Neural progenitor cell (in vitro differentiated cells): ENCODE results near the gene PCNT. TPM values are rescaled to one million over a fixed set of nuclear protein-coding genes. Genes with fewer than 3 reads are reported as not detected.

Experiments
- DNase-seq: peaks from one replicate; pipeline ENCODE4 v3.0.0-alpha.2; 2016; ENCODE audit warnings: low spot score
- H2AFZ ChIP-seq: fragments of 200-600 bp; sonication (generic); replicated peaks from 2 replicates; pipeline ENCODE4 v1.6.1; 2016; ENCODE audit warnings: antibody characterized with exemption
- H3F3A ChIP-seq: fragments of 200-600 bp; sonication (generic); 2 replicates; pipeline ENCODE4 v1.6.1; 2016; ENCODE audit warnings: antibody characterized with exemption, low read depth
- H3K27ac ChIP-seq: fragments of 200-600 bp; sonication (generic); 2 replicates; pipeline ENCODE4 v1.5.1; 2016; ENCODE audit warnings: mild to moderate bottlenecking
- H3K27me3 ChIP-seq: fragments of 200-600 bp; sonication (generic); 2 replicates; pipeline ENCODE4 v1.6.1; 2016; ENCODE audit warnings: mild to moderate bottlenecking, moderate library complexity
- H3K36me3 ChIP-seq: fragments of 200-600 bp; sonication (generic); 2 replicates; pipeline ENCODE4 v1.5.1; 2016
- H3K4me1 ChIP-seq: fragments of 200-600 bp; sonication (generic); 2 replicates; pipeline ENCODE4 v1.6.1; 2016; ENCODE audit warnings: mixed run types
- H3K4me2 ChIP-seq: fragments of 200-600 bp; sonication (generic); 2 replicates; pipeline ENCODE4 v1.6.1; 2016
- H3K4me3 ChIP-seq: fragments of 200-600 bp; sonication (generic); 2 replicates; pipeline ENCODE4 v1.5.1; 2016
- H3K79me2 ChIP-seq: fragments of 200-600 bp; sonication (generic); 2 replicates; pipeline ENCODE4 v1.6.1; 2016; ENCODE audit warnings: low read depth
- H3K9ac ChIP-seq: fragments of 200-600 bp; sonication (generic); 2 replicates; pipeline ENCODE4 v1.6.1; 2016
- H3K9me3 ChIP-seq: fragments of 200-600 bp; sonication (generic); 2 replicates; pipeline ENCODE4 v1.5.1; 2016; ENCODE audit warnings: low read depth
- H4K20me1 ChIP-seq: fragments of 200-600 bp; sonication (generic); 2 replicates; pipeline ENCODE4 v1.6.1; 2016; ENCODE audit warnings: low read depth
- H3K27ac Mint-ChIP-seq: 3 replicates; pipeline ENCODE4 v1.8.0; 2021; ENCODE audit warnings: mixed read lengths
- H3K27me3 Mint-ChIP-seq: 2 replicates; pipeline ENCODE4 v1.8.0; 2022; ENCODE audit warnings: low read depth, mild to moderate bottlenecking, inconsistent platforms, moderate library complexity, mixed read lengths; ENCODE audit not compliant: insufficient read depth
- H3K36me3 Mint-ChIP-seq: 3 replicates; pipeline ENCODE4 v1.8.0; 2021; ENCODE audit warnings: mixed read lengths
- H3K4me1 Mint-ChIP-seq: 3 replicates; pipeline ENCODE4 v1.8.0; 2021; ENCODE audit warnings: mixed read lengths
- H3K4me3 Mint-ChIP-seq: 3 replicates; pipeline ENCODE4 v1.8.0; 2021; ENCODE audit warnings: mild to moderate bottlenecking, moderate library complexity, mixed read lengths
- H3K9me3 Mint-ChIP-seq: 3 replicates; pipeline ENCODE4 v1.8.0; 2020; ENCODE audit warnings: mixed read lengths
- EZH2 ChIP-seq: fragments of 200-600 bp; sonication (generic); IDR thresholded peaks from 2 replicates; pipeline ENCODE4 v1.6.1; 2017; ENCODE audit warnings: antibody characterized with exemption, mild to moderate bottlenecking, moderate library complexity
- EZH2phosphoT487 ChIP-seq: fragments of 200-600 bp; sonication (generic); IDR thresholded peaks from 2 replicates; pipeline ENCODE4 v1.6.1; 2017; ENCODE audit warnings: antibody characterized with exemption
- total RNA-seq: library from RNA; depleted of rRNA; stranded (reverse); fragments of >200 nt; gene quantifications from 2 replicates; pipeline ENCODE4 v1.2.3, GENCODE V29; 2015; ENCODE audit warnings: low replicate concordance
- TF ChIP-seq, protein P1 (sequence below): fragments of 200-600 bp; sonication (generic); IDR thresholded peaks from 2 replicates; pipeline ENCODE4 v1.5.1; 2017; ENCODE audit warnings: antibody characterized with exemption, mild to moderate bottlenecking

Gene PCNT
- total RNA-seq, 1 donor from 2014 or later: 42.0 TPM

DNA sequence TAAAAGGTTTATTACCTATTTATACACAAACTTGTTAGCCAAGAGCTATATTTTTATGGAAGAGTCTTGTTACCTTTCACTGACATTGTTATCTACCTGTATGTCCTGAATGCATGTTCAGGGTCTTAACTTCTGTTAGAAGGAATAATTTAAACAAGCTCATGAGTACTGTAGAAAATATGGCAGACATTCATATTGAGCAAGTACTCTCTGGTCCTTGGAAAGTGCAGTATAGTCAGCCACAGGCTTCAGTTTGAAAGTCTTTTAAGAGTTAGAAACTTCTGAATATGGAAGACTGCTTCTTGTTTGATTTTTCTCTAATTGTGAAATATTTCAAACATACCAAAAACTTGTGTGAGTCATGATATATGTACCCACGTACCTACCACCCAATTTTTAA, 151.3 kb downstream of the PCNT start:
- Histone ChIP-seq H2AFZ (no peak overlapping the region), H3K27me3 (no peaks in the 10 kb centered on the region), H3K79me2 (peaks cover 12% of the 10 kb centered on the region), H3K27ac (no peak overlapping the region), H3K4me3 (no peak overlapping the region), H3K4me1 (no peaks in the 10 kb centered on the region), H3F3A (no peaks in the 10 kb centered on the region), H3K9me3 (no peaks in the 10 kb centered on the region), H4K20me1 (peaks cover 2% of the 10 kb centered on the region), H3K4me2 (no peak overlapping the region), H3K36me3 (no peaks in the 10 kb centered on the region), H3K9ac (no peak overlapping the region)
- Mint-ChIP-seq H3K4me3 (no peak overlapping the region), H3K27me3 (no peaks in the 10 kb centered on the region), H3K9me3 (no peaks in the 10 kb centered on the region), H3K36me3 (peaks cover 15% of the 10 kb centered on the region), H3K27ac (no peak overlapping the region), H3K4me1 (no peaks in the 10 kb centered on the region)
- DNase-seq: no peak
- no peak for TF ChIP-seq EZH2
- TF ChIP-seq EZH2phosphoT487: no peak
- TF ChIP-seq, protein P1, sequence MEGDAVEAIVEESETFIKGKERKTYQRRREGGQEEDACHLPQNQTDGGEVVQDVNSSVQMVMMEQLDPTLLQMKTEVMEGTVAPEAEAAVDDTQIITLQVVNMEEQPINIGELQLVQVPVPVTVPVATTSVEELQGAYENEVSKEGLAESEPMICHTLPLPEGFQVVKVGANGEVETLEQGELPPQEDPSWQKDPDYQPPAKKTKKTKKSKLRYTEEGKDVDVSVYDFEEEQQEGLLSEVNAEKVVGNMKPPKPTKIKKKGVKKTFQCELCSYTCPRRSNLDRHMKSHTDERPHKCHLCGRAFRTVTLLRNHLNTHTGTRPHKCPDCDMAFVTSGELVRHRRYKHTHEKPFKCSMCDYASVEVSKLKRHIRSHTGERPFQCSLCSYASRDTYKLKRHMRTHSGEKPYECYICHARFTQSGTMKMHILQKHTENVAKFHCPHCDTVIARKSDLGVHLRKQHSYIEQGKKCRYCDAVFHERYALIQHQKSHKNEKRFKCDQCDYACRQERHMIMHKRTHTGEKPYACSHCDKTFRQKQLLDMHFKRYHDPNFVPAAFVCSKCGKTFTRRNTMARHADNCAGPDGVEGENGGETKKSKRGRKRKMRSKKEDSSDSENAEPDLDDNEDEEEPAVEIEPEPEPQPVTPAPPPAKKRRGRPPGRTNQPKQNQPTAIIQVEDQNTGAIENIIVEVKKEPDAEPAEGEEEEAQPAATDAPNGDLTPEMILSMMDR: no peak

DNA sequence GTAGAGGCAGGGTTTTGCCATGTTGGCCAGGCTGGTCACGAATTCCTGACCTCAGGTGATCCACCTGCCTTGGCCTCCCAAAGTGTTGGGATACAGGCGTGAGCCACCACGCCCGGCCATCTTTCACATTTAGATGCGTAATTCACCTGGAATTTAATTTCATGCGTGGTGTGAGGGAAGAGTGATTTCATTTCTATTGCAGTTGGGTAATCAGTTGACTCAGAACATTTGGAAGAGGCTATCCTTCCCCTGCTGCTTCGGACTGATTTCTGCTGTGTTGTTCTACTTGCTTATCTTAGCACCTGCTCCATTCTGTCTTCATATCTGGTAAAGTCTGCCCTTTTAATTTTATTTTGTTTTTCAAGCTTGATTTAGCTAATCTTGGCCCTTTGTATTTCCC, 153.8 kb downstream of the PCNT start:
- no peak overlapping the region for H3K9ac ChIP-seq
- H3K9me3 ChIP-seq: no peaks in the 10 kb centered on the region
- no peaks in the 10 kb centered on the region for H3F3A ChIP-seq
- Mint-ChIP-seq H3K27ac (peak overlapping the region; percentile 34), H3K9me3 (no peaks in the 10 kb centered on the region), H3K36me3 (peaks cover 17% of the 10 kb centered on the region), H3K4me1 (no peaks in the 10 kb centered on the region), H3K27me3 (no peaks in the 10 kb centered on the region), H3K4me3 (no peak overlapping the region)
- H3K4me2 ChIP-seq: no peak overlapping the region
- H3K36me3 ChIP-seq: no peaks in the 10 kb centered on the region
- H2AFZ ChIP-seq: no peak overlapping the region
- H3K4me3 ChIP-seq: no peak overlapping the region
- no peak for TF ChIP-seq EZH2
- TF ChIP-seq EZH2phosphoT487: no peak
- TF ChIP-seq, protein P1: no peak
- no peaks in the 10 kb centered on the region for H3K4me1 ChIP-seq
- no peaks in the 10 kb centered on the region for H3K27me3 ChIP-seq
- peaks cover 18% of the 10 kb centered on the region for H3K79me2 ChIP-seq
- no peak for DNase-seq
- no peak overlapping the region for H3K27ac ChIP-seq
- peaks cover 20% of the 10 kb centered on the region for H4K20me1 ChIP-seq

DNA sequence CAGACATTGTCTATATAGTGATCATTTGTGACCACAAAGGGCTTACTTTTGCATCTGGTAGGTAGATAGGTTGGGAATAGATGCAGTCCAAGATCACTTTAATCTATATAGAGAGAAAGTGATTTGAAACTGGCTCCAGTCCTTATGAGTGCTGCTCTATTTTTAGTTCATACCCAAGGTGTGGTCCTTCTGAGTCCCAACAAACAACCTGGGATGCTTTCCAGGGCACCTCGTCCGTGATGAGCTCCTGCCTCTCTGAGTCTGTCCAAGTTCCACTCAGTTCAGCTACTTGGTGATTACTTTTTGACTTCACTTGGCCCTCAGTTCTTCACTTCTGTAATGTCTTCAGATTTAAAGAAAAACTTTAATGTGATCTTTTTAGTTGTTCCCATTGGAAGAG, 155.0 kb downstream of the PCNT start:
- no peak overlapping the region for H2AFZ ChIP-seq
- H3K27ac ChIP-seq: no peak overlapping the region
- no peak overlapping the region for H3K4me3 Mint-ChIP-seq
- H3K79me2 ChIP-seq: peaks cover 13% of the 10 kb centered on the region
- H3F3A ChIP-seq: no peaks in the 10 kb centered on the region
- H3K9me3 Mint-ChIP-seq: no peaks in the 10 kb centered on the region
- H3K27me3 Mint-ChIP-seq: no peaks in the 10 kb centered on the region
- H3K9ac ChIP-seq: no peak overlapping the region
- peaks cover 15% of the 10 kb centered on the region for H3K36me3 Mint-ChIP-seq
- no peak overlapping the region for H3K27ac Mint-ChIP-seq
- H3K36me3 ChIP-seq: no peaks in the 10 kb centered on the region
- no peaks in the 10 kb centered on the region for H3K4me1 ChIP-seq
- no peaks in the 10 kb centered on the region for H3K4me1 Mint-ChIP-seq
- H4K20me1 ChIP-seq: peaks cover 21% of the 10 kb centered on the region
- DNase-seq: no peak
- no peak overlapping the region for H3K4me2 ChIP-seq
- H3K9me3 ChIP-seq: no peaks in the 10 kb centered on the region
- TF ChIP-seq EZH2phosphoT487 (no peak), EZH2 (no peak)
- TF ChIP-seq, protein P1: no peak
- H3K4me3 ChIP-seq: no peak overlapping the region
- no peaks in the 10 kb centered on the region for H3K27me3 ChIP-seq
